ENCODE data around the gene ROBO1.

ROBO1 gene

DNA sequence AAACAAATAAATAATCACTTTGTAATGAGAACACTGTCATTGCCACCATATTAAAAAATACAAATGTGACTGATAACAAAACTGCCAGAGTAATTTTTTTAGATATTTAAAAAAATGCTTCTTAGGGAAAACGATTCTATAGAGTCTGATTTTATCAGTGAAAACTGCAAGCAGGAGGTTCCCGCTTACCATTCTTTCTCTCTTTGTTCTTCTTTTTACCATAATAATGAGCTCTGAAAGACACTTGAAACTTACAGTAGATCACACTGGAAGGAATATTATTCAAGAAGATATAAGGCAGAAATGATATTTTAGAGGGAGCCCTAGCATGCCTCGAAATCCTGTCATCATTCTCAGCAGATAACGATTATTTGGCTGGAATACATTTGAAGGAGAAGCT lies 701.3 kb downstream of the ROBO1 start:
- DNase-seq (ENCODE audit: low read depth), result no peak

DNA sequence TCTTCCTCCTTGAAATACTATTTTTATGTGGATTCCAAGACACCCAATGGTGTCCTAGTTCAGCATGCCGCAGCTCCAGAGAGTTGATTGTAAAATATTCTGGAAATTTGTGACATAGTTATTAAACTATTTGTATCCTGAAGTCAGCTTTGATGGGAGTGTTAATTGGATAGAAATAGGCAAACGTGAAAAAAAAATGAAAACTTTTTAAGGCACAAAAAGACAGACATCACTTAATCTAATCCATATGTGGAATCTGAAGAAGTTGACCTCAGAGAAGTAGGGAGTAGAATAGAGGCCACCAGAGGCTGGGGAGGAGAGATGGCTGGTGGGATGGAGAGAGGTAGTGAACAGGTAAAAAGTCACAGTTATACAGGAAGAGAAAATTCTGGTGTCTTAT lies 704.2 kb downstream of the ROBO1 start:
- DNase-seq (ENCODE audit: low read depth), result no peak

DNA sequence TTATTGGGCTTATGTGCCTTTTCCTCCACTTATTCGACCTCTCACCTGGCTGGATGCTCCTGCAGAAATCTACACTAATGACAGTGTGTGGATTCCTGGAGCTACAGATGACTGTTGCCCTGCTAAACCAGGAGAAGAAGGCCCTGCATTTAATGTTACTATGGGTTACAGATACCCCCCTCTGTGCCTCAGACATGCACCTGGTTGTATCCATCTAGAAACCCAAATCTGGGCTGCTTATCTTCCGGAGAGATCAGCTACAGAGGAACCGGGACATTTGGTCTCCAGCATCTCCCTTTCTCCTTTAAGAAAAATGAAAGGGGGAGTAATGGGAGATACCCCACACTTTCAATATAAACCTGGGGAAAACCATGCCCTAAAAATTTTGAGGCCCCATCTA lies 710.0 kb downstream of the ROBO1 start:
- DNase-seq (ENCODE audit: low read depth), result no peak

DNA sequence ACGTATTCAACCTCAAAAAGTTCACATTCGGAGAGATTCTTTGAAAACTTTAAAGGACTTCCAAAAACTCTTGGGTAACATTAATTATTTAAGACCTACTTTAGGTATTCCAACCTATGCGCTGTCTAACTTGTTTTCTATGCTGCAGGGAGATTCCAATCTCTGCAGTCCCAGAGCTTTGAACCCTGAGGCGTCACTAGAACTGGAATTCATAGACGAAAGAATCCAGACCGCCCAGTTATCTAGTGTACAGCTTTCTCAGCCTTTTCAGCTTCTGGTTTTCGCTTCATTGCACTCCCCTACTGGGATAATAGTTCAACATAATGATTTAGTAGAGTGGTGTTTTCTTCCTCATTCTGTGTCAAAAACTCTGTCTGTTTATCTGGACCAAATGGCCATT lies 711.3 kb downstream of the ROBO1 start:
- no peak for DNase-seq (ENCODE audit: low read depth)

DNA sequence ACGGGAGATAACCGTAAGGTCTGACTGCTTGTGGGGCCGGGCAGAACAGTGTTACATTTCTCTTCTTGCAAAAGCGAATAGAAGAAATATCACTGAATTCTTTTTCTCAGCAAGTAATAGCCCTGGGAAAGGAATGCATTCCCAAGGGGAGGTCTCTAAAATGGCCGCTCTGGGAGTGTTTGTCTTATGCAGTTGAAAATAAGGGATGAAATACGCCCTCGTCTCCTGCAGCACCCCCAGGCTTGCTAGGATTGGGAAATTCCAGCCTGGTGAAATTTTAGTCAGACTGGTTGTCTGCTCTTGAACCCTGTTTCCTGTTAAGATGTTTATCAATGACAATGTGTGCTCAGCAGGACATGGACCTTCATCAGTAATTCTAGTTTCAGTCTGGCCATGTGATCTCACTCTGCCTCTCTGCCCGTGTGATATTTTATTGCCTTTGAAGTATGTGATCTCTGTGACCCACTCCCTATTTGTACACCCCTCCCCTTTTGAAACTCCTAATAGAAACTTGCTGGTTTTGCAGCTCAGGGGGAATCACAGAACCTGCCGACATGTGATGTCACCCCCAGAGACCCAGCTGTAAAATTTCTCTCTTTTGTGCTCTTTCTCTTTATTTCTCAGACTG lies 715.6 kb downstream of the ROBO1 start:
- DNase-seq (ENCODE audit: low read depth), result no peak

DNA sequence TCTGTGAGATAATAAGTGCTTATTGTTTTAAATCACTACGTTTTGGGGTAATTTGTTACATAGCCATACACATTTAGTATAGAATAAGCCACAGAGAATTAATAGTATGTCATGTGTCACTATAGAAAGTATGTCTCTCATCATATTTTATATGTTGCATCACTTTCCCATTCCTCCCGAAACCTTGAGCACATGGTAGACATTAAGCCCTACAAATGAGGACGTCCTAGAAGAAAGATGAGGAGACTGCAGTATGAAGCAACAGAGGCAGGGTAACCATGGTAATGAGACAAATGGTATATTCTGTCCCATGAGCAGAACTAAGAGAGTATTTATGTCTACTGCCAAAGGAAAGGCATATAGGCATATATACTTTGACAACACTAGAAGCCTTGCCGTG lies 720.2 kb downstream of the ROBO1 start:
- no peak for DNase-seq (ENCODE audit: low read depth)

DNA sequence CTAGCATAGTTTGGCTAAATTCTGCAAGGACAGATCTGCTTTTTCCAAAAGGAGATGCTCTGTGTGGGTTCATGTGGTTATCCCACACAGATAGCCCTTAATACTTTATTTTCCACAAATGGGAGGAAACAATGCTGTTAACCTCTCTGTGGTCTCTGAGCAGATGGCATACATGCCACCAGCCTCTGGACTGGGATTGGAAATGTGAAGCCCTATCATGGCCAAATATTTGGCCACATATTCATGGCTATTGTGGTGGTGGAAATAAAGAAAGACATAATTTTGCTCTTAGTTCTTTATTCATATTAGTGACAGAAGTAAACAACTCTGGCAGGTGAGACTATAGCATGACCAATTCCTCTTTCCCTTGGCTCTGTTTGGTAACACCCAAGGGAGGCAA lies 726.2 kb downstream of the ROBO1 start:
- DNase-seq (ENCODE audit: low read depth), result no peak

DNA sequence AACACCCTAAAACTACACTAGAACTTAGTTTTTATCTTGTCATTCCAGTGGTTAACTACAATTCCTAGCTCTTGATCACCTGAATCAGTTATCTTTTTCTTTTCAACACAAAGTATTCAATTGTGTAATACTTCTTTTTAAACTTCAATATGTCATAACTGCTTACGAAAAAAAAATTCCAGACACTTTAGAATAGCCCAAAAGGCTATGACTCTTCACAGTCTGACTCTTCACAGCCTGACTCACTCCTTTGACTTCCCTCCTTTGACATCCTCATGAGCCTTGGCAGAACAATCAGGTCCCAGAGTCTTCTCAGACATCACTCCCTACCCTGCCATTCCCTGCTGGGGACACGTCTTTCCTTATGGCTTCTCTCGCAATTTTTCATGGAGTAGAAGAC lies 727.1 kb downstream of the ROBO1 start:
- DNase-seq (ENCODE audit: low read depth), result no peak

DNA sequence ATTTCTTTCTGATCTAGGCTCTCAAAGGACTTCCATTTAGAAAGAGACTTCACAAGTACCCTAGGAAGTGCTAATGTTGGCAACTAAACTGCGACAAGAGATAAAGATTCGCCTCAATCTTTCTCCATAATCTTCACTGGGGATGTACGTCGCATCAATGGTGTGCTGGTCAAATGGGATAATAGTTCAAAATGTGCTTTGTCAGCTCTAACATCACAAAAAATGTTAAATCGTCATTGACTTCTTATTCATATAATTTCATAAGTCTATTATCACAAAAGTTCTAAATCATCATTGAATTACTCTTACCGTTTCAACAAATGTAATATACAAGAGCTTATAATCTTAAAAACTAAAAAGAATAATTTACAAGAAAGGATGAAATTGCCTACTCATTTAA lies 727.7 kb downstream of the ROBO1 start:
- no peak for DNase-seq (ENCODE audit: low read depth)

DNA sequence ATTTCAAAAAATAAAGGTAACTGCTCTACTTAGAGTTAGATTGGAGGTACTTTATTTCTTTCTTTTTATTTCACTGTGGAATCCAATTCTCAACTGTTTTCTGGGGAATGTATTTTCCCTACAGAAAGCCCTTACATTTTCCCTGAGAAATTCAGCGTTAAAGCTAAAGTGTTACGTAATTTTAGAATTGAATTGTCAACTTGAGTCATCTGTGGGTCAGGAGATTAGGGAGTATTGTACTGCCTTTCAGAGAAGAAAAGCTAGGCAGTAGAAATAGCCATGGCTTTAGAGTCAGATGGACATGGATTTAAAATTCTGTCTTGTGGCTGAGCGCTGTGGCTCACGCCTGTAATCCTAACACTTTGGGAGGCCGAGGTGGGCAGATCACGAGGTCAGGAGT lies 728.6 kb downstream of the ROBO1 start:
- DNase-seq (ENCODE audit: low read depth), result no peak

DNA sequence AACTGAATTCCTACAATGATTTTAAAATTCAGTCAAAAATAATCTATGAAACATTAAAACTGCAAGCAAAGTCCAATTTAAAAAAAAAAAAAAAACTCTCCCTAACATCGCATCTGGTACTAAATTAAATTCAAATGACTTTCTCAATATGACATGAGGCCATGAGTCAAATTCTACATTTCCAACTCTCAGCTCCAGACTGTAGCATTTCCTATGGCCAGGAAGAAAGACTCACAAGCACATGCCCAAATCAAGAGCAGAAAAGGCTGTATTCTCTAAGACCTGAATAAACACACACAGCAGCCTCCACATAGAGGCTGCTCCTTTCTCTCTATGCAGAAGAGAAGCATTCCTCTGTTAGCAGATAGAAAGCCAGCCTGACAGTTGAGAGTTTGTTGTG lies 729.2 kb downstream of the ROBO1 start:
- DNase-seq (ENCODE audit: low read depth), result no peak

DNA sequence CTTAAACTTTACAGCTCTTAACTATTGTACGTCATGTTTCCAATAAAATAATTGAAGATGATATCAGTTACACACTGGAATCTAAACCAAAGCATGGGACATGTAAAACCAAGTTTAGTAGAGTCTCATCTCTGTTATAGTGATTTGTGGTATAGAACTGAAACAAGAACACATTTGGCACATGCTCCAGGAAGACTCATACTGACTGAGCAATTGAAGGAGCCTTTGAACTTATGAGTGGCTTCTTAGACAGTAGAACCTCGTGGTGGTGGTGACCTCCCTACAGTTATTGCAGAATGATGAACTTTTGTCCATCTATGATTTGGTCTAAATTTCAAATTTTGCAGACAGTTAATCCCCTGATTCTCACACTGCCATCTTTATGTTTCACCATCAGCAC lies 729.7 kb downstream of the ROBO1 start:
- no peak for DNase-seq (ENCODE audit: low read depth)

DNA sequence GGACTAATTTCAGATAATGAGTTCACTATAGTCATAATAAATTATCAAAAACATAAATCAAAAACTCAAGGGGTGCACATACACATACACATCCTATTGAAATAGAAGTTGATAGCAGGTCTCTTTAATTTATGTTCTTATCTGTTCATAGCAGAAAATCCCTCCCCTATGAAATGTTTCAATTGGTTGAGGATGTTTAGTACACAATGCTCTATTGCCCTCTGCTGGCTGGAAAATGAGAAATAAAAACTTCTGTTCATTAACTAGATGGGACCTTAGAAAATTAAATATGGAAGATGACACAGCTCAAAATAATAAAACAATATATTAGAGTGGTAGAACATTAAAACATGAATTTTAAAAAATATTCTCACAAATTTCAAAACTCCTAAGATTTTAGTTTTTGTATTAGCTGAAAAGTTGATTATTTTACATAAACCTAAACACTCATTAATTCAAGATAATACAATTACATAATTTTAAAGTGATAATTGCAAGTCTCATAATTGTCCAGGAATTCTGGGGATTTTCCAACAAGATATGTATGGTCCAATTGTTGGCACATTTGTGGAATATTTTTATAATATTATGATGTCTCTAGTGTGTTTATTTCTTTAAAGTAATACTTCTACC lies 735.0 kb downstream of the ROBO1 start:
- no peak for DNase-seq (ENCODE audit: low read depth)

DNA sequence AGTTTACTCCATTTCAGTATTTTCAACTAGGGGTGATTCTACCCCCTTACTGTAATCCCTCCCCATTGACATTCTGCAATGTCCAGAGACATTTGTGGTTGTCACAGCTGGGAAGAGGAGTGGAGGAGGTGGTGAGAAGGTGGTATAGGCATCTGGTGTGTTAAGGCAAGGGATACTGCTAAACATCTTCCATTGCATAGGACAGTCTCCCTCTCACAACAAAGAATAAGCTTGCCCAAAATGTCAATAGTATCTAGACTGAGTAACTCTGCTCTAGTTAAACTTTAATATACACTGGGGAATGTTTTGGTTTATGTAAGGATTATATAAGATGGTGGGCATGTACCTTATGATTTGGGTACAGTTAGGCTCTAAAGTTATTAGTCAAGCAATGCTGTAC lies 737.6 kb downstream of the ROBO1 start:
- DNase-seq (ENCODE audit: low read depth), result no peak

DNA sequence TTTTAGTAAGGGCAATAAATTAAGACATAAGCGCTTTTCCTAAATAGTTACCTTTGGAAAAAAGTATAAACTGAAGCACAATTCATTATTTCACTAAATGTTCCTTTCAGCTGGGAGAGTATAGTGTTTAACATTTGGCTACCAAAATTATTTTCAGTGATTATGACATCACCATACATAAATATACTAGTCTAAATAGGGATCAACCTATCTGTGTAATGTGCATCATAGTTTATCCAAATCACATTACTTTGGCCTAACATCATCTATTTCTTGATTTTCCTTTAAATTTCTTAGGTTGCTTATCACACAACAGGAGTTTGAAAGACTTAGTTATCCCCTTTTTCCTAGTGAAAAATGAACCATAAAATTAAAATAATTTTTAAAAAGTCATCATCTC lies 738.9 kb downstream of the ROBO1 start:
- no peak for DNase-seq (ENCODE audit: low read depth)

DNA sequence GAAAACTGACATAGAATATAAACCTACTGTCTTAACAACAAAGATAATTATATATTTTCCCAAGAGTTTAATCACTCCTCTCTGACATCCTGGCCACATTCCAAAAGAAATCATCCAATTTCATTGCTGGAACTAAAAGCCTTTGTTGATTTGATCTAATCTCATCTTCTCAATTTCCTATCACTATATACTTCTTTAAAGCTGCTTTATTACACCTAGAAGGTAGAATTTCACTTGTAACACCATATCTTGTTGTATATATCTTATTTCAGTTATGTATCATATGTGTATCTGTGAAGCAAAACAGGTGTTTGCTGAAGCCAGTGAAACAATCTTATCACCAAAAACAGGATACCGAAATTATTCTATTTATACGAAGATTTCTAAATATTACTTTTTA lies 740.2 kb downstream of the ROBO1 start:
- no peak for DNase-seq (ENCODE audit: low read depth)

DNA sequence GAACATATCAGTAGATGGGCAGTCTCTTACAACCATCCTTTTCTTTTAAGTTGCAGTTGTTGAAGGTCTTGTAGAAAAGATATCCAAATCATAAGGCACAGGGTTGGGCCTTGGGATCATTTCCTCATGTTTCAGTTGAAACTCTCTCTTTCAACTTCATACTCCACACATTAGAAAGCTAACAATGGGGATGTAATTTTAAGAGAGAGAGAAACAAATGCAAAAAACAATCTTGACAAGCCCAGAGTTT lies 747.9 kb downstream of the ROBO1 start:
- no peak for DNase-seq (ENCODE audit: low read depth)

DNA sequence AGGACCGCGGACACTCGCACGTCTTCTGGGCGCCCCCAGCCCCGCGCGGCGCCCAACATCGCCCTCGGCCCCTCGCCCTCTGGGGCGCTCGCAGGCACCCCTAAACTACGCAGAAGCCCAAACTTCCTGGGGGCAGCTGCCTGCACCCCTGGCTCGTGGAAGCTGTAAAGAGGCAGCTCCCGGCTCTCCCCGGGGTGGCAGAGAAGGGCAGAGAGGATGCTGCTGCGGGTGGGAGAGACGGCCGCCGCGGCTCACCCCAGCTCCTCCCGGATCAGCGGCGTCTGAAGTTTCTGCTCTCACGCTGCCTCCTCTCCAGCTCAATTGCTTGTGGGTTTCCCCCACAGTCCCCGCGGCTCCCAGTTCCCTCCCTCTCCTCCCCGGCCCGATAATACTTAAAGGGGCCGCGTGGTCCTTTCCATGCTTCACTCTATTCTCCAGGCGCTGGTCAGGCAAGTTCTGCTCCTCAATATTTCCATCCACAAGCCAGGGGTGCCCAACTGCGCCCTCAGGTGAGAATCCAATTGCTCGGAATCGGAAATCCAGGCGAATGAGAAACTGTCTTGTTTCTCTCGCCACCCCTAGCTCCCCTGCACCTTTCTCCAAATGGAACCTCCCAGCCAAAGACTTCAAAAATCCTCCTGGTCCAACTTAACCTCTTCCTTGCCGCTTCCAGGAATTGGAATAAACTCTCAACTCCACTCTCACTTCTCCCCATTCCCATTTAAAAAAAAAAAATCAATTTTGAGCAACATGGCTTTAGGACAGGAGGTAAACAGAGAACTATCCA lies 748.5 kb downstream of the ROBO1 start:
- no peak for DNase-seq (ENCODE audit: low read depth)

DNA sequence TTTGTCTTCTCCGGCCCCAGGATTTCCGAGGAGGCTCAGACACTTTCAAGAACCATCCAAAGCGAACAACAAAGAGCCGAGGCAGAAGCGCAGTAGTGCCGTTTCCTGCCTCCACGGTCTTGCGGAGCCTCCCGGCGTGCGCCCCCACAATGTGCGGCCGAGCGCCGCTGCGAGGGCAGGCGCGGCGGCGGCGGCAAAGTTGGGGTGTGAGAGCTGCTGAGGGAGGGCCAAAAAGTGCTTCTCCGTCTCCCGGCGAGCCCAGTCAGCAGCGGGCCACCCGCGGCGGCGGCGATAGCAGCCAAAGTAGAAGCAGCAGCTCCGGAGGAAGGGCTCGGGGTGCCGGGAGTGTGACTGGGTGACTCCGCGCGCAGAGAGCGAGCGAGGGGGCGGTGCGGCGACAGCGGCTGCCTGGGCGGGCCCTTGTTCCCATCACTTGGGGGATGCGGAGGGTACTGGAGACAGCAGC lies 749.1 kb downstream of the ROBO1 start:
- DNase-seq (ENCODE audit: low read depth), result no peak

DNA sequence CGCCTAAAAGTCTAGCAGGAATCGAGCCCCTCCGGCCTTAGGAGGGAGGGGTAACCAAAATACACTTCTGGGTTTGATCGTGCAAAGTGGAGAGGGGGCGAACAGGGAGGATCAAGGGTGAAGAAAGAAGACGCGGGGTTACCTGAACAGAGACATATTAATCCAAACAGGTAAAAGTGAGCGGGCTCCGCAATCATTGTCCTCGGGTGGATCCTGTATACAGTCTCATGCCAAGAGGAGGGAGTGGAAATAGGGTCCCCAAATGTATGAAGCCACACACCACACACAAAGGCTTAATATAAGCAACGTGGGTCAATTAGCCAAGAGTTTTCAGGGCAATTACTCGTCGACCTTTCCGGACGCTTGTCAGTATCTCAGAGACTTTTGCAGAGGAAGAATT lies 749.5 kb downstream of the ROBO1 start:
- DNase-seq (ENCODE audit: low read depth), result no peak

DNA sequence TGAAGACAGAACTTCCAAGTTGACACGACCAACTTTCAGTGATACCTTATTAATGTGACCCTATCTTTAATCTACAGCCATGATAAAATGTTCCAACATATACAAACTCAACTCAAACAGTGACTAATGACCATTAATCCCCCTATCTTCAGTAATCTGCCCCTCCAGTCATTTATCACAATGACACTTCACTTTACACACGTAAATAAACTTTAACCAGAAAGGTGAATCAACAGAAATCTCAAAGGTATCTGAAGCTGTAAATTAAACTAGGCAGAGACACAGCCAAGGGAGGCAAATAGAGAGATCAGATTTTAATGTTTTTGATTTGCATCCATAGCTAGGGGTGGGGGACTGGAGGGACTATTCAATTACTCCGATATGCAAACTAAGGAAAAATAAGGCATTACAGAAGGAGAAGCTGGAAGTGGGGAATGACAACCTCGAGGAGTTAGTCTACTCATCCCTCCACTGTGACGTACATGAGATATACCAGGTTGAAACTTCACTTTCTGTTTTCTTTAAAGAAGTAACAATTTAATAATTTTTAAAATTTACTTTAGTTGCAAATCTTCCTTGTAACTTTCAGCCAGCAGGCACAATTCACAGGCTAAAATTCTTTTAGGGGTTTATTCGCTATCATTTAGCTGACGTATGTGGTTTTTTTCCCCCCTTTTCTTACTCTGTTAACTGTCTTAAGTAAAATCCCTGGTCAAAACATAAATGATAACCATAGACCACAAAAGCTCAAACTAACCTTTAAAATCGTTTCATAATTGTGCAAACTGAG lies 751.0 kb downstream of the ROBO1 start:
- DNase-seq (ENCODE audit: low read depth), result no peak

DNA sequence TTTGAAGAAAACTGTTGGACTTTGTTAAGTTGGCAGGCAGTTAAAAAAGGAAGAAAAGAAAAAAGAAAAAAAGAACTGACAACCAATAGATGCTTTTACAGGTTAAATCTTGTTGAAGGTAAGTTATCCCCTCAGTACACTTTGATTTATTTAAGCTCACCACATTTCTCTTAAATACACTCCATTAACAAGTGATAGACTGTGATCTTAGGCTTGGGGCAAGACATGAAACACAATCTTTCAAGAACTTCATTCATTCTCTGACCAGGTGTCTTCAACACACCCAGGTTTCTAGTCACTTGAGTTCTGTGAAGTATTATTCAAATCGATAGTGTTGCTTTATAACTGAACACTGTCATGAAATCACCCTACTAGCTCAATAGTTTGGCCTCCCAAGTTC lies 751.9 kb downstream of the ROBO1 start:
- DNase-seq (ENCODE audit: low read depth), result no peak

DNA sequence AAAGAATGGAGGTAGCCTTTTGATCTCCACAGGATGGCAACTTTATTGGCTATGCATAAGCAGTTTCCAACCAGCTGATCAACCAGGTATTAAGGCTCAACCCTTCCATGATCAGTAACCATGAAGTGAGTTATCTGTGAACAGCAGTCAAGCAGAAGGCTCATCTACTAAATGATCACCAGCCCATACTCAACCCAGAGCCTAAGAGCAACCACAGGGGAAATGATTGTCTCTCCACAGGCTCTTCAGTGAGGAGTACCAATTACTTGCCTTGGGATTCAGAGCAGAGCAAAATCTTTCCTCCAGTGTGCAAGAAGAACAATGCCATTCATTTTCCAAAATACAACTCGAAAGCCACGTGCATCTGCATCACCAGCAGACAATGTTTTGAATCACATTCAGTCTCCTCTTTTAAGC lies 754.8 kb downstream of the ROBO1 start:
- DNase-seq (ENCODE audit: low read depth), result no peak
